HG03060 (cell line): ENCODE measurements around the gene ALDH1A2.
"Not testable (repeated sequence)": the region's sequence is repeated elsewhere in the genome, so short reads cannot be mapped to it uniquely, and the experiment has no call there.

Experiments
- ATAC-seq: cut with Tn5 transposase; IDR thresholded peaks from one replicate; pipeline ENCODE4 v1.9.1; 2021; ENCODE audit warnings: low read depth, moderate number of reproducible peaks; ENCODE audit not compliant: unreplicated experiment

Gene ALDH1A2

GRCh38 chr15:58070801-58071418 lies 5.4 kb upstream of the ALDH1A2 start:
- no peak for ATAC-seq

- no peak for ATAC-seq
These were observed 3.5 kb upstream of the ALDH1A2 start for GRCh38 chr15:58069008-58069407.

- ATAC-seq = no peak
These were observed 744 bp upstream of the ALDH1A2 start for GRCh38 chr15:58066042-58066867.

GRCh38 chr15:58064980-58065444 lies 499 bp downstream of the ALDH1A2 start:
- no peak for ATAC-seq

- ATAC-seq = no peak
These were observed 1.2 kb downstream of the ALDH1A2 start for GRCh38 chr15:58064082-58064979.

DNA sequence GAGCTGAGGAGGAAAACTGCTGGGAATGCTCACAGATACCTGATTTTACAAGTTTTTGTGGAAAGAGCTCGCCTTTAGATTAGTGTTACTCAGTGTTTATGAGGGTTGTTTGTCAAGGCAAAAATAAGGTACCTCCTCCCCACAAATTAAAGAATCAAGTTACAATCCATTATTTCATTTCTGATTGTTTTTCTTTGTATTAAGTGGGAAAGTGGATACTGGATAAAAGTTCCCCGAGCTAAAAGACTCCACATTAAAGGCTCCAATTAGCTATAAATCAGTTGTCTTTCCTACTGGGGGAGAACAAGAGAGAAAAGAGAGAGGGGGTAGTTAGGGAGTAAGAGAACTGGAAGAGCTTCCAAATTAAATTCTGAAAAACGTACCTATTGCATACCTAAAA lies 1.9 kb downstream of the ALDH1A2 start:
- ATAC-seq = no peak

GRCh38 chr15:58062983-58063382 lies 2.5 kb downstream of the ALDH1A2 start:
- no peak for ATAC-seq

GRCh38 chr15:58062175-58062574 lies 3.3 kb downstream of the ALDH1A2 start:
- no peak for ATAC-seq

- ATAC-seq = no peak
These were observed 4.9 kb downstream of the ALDH1A2 start for GRCh38 chr15:58060575-58060974.

GRCh38 chr15:58058729-58059128 lies 6.8 kb downstream of the ALDH1A2 start:
- no peak for ATAC-seq

GRCh38 chr15:58058073-58058472 lies 7.4 kb downstream of the ALDH1A2 start:
- no peak for ATAC-seq

DNA sequence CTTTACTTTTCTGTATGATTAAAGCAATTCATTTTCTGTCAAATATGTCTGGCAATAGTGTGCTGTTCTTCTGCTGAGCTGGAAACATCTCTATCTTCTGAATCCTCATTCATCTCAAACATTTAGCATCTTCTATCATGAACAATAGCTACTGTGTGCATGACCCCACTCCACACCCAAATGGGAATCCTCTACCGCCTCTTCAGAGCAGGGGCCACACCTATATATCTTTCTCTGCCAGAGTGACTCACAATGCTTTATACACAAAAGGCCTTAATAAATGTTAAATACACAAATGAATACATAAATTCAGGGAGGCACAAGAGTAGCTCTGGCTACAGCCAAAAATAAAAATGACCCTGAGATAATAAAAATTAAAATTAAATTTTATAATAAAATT lies 8.0 kb downstream of the ALDH1A2 start:
- no peak for ATAC-seq

- no peak for ATAC-seq
These were observed 9.5 kb downstream of the ALDH1A2 start for GRCh38 chr15:58056015-58056414.

DNA sequence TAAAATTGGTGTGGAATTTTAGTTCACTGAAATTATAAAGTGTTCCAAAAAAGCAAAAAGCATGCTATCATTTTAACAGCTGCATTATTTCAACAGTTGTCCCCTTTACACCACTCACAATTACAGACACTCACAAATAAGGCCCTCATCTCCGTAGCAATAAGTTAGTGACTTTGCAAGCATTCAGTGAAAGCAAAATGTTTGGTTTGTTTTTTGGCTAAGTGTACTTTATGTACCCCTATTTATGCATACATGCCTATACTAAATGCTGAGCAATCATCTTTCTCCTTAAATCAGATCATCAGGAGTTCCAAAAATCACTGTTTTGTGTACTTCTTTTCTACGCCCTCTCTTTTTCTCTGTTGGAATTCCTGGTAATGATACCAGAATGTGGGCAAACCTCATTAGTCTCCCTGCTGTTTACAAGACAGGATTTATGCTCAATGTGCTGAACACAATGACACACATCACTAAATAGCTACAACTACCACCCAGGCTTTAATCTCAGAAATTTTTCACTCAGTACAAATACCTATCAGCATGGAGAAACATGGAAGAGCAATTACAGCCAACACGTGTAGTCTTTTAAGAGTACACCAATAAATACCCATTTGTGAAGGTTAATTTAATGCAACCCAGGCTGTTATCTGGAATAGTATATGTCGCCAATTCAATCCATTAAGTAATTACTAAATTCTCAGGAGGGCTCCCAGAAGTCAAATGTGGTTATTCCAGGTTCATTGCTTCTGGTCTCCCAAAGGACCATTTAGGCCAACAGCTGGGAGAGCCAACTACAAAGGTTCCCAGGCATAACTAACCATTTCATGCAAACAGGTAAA lies 12.0 kb downstream of the ALDH1A2 start:
- ATAC-seq = no peak

- ATAC-seq = no peak
These were observed 13.2 kb downstream of the ALDH1A2 start for GRCh38 chr15:58052334-58052733.

DNA sequence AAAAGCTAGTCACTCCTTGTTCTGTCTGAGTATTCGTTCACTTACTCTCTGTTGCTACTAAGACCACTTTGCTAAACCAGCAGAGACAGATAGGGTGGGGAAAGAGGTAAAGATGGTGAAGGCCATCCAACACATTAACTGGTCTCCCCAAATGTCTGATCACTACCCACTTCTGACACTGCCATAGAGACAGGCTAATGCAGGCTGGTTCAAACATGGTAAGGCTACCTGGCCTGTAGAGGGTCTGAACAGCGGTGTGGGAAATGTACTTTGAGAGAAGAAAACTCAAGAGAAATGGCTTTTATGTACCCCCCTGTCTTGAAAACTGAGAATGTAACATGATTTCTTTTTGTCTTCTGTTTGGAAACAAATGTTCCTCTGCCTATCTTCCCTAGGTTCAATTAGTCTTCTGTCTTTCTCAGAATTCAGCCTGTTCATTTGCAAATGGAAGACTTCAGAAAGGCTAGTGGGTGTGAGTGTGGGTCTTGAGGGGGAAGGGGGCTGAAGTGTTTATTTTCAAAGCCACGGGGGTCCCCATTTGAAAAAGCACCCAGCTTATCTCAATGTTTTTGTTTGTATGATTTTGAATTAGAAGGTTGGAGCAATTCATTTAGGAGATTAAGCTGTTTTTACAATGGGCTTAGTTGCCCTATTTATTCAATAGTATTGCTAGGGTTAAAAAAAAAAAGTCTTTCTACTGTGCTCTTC lies 15.8 kb downstream of the ALDH1A2 start:
- ATAC-seq = no peak

GRCh38 chr15:58048261-58048660 lies 17.2 kb downstream of the ALDH1A2 start:
- no peak for ATAC-seq

DNA sequence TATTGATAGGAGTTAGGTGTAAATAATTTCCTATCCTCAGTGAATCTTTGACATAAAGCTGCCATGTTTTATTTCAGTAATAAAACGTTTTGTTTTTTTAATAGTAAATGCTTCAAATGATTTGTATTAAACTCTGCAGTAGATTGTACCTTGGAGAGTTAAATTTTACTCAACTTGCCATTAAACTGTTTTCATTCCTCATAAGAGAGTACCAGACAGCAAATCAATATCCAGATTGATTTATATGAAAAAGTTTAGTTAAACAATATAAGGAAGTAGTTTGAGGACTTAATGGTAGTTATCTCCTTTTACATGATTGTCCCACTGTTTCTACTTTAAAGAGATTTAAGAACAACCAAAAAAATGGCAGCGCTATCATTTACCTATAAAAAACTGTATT lies 18.4 kb downstream of the ALDH1A2 start:
- ATAC-seq = no peak

- no peak for ATAC-seq
These were observed 19.0 kb downstream of the ALDH1A2 start for GRCh38 chr15:58046467-58046866.

DNA sequence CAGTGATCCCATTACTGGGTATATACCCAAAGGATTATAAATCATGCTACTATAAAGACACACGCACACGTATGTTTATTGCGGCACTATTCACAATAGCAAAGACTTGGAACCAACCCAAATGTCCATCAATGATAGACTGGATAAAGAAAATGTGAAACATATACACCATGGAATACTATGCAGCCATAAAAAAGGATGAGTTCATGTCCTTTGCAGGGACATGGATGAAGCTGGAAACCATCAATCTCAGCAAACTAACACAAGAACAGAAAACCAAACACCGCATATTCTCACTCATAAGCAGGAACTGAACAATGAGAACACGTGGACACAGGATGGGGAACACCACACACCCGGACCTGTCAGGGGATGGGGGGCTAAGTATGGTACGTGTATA lies 20.1 kb downstream of the ALDH1A2 start:
- not testable (repeated sequence) for ATAC-seq
